ENCODE results near the gene TMPRSS7.

TMPRSS7 gene

GRCh38 chr3:112104774-112105173 lies 70.2 kb downstream of the TMPRSS7 start:
- DNase-seq (ENCODE audit: extremely low read depth, low read depth), result no peak
- no peak for TF ChIP-seq CTCF (IDR thresholded peaks at IDR 0.05; ENCODE audit: low read depth, low read length)

GRCh38 chr3:112109322-112109721 lies 74.8 kb downstream of the TMPRSS7 start:
- DNase-seq (ENCODE audit: extremely low read depth, low read depth), result no peak
- no peak for TF ChIP-seq CTCF (IDR thresholded peaks at IDR 0.05; ENCODE audit: low read depth, low read length)

GRCh38 chr3:112111785-112112402 lies 77.4 kb downstream of the TMPRSS7 start:
- peak; percentile 83 for TF ChIP-seq CTCF (IDR thresholded peaks at IDR 0.05; ENCODE audit: low read depth, low read length)
- DNase-seq (ENCODE audit: extremely low read depth, low read depth), result peak; percentile 29

GRCh38 chr3:112114576-112115160 lies 80.1 kb downstream of the TMPRSS7 start:
- no peak for DNase-seq (ENCODE audit: extremely low read depth, low read depth)
- no peak for TF ChIP-seq CTCF (IDR thresholded peaks at IDR 0.05; ENCODE audit: low read depth, low read length)

DNA sequence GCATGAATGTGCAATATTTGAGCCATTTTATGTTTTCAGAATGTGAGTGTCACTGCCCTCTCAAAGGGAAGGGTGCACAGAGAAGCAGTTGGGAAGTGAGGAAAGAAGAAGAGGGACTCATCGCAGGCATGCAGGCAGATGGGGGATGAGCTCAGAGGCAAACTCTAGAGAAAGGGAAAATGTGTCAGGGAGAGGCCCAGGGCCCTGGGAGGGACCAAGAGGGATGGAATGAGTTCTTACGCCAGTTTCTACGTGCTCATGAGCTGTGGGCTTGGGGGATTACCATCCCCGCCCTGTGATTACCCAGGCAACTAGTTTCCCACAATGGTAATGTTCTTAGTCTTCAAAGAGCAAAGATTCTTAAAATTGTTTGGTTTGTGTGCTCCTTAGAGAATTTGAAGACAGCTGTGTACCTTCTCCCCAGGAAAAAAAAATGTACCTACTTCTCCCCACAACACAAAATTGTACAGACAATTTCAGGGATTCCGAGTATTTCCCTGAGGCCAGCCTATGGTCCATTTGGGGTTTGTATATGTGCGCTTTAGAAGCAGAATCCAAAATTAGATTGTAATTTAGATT lies 80.7 kb downstream of the TMPRSS7 start:
- TF ChIP-seq CTCF (IDR thresholded peaks at IDR 0.05; ENCODE audit: low read depth, low read length), result no peak
- no peak for DNase-seq (ENCODE audit: extremely low read depth, low read depth)

DNA sequence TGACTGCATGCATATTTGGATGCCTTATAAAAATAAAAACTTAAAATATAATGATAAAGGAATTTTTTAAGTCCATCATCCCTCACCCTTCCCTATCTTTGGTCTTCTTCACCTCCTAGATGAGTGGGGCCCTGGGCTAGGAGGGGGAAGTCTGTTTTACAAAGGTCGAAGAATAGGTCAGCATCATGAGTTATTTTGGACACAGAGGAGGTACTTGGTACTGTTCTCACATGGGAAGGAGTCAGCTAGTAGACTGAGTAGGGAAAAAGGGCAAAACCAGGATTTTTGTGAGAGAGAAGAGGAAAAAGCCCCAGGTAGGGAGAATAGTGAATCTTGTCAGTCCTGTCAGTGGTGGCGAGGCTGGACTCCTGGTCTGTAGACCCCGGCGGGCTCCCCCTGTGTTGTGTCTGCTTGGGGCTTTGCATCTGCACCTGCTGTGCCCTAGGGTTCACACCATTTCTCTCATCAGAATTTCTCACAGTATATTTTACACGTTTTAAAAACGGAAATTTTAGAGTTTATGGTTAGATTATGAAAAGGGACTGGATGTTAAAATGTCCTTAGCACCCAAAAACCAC lies 81.4 kb downstream of the TMPRSS7 start:
- TF ChIP-seq CTCF (IDR thresholded peaks at IDR 0.05; ENCODE audit: low read depth, low read length), result no peak
- DNase-seq (ENCODE audit: extremely low read depth, low read depth), result no peak

GRCh38 chr3:112116748-112117186 lies 82.2 kb downstream of the TMPRSS7 start:
- no peak for TF ChIP-seq CTCF (IDR thresholded peaks at IDR 0.05; ENCODE audit: low read depth, low read length)
- DNase-seq (ENCODE audit: extremely low read depth, low read depth), result no peak

Data from AG09319 (cell line).